Esophagus squamous epithelium (tissue), 4 donors: ENCODE data around the gene IL12A.

ENCODE experiments used
- CTCF ChIP-seq, 6 experiments: fragments of 450-650 bp in 4 of 6; fragments of 200-600 bp in 2 of 6; sonication (generic) in 2 of 6; IDR thresholded peaks; one replicate each; pipeline ENCODE4 v1.5.1; 2016 to 2019; ENCODE audit warnings: antibody characterized with exemption in 6 of 6, mild to moderate bottlenecking in 4 of 6, moderate library complexity in 4 of 6
- POLR2A ChIP-seq, 4 donors: fragments of 450-650 bp; IDR thresholded peaks; one replicate each; pipeline ENCODE4 v1.6.1; 2017; ENCODE audit warnings: antibody characterized with exemption in 4 of 4, mild to moderate bottlenecking in 4 of 4, moderate library complexity in 3 of 4

- TF ChIP-seq CTCF (IDR thresholded peaks at IDR 0.05) (no peak), POLR2A (IDR thresholded peaks at IDR 0.05) (no peak)
Observed at GRCh38 chr3:160038862-160039562, 50.4 kb downstream of the IL12A start.
